GM18507 (cell line): ENCODE measurements around the gene GCFC2.
A peak's percentile ranks its signal among the peaks of the same experiment; 100 is the strongest.

Experiments used
- DNase-seq: peaks from one replicate; pipeline ENCODE4 v3.0.0; 2011; ENCODE audit warnings: low read depth; ENCODE audit not compliant: insufficient read length; ENCODE audit errors: extremely low spot score
- FAIRE-seq: peaks from 2 replicates; lab custom pipeline; 2011; peaks lifted over from hg19 to GRCh38; lab: Jason Lieb, UNC

GCFC2 gene

DNA sequence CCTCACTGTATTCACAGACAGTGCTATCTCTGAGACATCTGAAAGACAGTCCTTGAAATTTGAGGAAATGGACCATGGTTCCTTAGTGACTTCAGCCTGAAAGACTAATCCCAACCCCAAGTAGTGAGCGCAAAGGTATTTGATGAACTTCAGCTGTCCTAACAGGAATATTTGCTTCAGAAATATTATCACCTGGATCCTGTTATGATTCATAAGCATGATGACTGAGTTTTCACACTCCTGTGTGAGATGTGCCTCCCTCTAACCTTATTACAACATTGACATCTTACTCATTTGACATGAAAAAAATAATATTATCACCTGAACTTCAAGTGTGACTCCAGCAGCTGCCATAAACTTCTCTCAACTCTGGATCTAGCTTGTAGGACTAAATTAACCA is 75.8 kb downstream of the GCFC2 start:
- DNase-seq (no peak), FAIRE-seq (no peak)

DNA sequence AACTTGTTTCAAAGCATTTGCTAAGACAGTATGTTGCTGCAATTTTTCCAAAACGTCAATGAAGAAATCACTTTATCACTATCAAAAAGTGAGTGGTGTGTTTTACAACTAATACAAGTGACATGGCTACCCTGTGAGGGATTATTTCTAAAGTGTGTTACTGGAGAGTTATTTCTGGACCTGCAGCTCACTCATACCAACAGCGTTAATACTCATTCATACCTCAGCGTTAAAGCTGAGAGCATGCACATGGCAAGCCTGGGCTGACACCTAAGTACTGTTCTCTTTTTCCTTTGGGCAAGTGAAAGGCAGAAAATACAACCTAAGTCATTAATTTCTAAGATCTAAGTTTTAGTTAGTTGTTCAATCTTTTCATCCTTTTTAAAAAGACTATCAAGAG is 77.1 kb downstream of the GCFC2 start:
- FAIRE-seq = no peak
- DNase-seq = no peak

DNA sequence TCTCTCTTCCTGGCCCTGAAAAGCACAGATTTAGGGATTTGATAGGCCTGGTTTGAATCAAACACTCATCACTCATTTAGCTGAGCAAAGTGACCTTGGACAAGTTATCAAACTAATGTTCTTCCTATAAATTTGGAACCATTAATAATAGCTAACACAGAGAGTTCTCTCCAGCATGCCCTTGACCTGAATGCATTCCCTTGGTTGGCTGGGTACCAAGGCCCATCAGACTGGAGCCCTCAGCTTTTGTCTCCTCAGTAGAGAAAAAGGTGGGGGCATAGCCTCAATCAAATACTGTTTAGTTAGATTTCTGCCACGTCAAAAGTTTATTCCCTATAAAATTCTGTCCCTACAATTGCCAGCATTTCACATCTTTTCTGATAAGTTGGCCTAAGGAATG is 77.9 kb downstream of the GCFC2 start:
- DNase-seq (no peak), FAIRE-seq (no peak)

DNA sequence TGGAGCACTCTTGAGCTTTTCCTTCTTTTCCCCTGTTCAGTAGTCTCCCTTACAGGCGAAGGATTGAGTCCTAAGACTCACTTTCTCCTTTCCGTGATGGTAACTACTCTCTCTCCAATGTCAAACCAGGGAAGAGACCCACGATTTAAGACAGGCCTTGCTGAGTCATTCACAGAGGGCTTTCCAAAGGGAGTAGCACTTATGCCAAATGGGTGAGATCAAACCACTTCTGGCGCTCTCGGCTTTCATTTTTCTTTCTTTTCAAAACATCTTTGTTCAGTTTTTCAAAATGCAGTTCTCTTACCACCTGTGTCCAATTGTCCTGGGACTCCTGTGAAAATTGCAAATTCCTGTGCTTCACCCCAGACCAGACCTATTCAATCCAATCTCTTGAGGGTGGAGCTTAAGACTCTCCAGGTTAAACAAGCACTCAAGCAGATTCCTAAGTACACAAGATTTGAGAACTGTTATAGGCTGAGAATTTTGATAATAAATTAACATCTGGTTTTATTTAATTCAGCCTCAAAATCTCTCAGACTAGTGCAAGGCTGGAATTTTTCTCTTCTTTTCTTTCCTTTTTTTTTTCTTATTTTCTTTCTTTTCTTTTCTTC is 78.5 kb downstream of the GCFC2 start:
- FAIRE-seq = no peak
- no peak for DNase-seq

DNA sequence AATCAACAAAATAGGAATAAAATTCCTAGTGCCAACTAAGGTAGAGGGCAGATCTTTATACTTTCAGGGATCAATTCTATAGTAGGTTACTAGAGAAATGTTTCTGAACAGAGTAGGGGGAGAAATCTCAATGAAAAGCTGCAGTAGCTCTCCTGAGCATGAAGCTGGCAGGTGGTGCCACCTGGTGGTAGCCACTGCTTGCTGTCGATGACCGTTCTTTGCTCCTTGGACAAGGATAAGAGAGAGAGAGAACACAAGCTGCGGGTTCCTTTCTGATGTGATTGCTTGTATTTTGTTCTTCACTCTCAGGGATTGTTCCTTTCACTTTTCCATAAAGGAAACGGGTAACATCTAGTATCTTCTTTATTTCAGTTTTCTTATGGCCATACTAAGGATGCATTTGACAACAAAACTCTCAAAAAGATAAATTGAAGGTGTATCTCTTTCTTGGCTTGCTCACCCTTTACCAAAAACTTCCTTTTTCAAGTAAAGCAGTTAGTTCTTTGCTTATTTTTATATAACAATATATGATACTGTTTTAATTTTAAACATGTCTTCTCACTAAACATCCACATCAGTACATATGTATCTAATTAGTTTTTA is 82.7 kb downstream of the GCFC2 start:
- FAIRE-seq (peak; percentile 88), DNase-seq (no peak)

DNA sequence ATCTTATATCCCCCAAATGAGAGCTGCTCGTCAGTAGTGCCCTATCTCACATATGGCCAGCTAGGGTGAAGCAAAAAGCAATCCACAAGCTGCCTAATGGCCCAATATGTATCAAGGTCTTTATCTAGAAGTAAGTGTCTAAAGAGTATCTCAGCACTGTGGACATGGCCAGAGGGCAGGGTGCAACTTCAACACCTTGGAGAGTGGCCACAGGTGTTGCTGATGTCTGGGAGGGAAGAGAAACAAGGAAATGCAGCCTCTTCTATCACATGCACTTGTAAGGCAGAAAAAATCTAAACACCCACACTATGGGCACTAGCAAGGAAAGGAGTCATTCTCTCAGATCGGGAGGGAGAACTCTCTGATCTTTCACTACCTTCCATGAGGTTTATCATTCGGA is 87.8 kb downstream of the GCFC2 start:
- FAIRE-seq (no peak), DNase-seq (no peak)

DNA sequence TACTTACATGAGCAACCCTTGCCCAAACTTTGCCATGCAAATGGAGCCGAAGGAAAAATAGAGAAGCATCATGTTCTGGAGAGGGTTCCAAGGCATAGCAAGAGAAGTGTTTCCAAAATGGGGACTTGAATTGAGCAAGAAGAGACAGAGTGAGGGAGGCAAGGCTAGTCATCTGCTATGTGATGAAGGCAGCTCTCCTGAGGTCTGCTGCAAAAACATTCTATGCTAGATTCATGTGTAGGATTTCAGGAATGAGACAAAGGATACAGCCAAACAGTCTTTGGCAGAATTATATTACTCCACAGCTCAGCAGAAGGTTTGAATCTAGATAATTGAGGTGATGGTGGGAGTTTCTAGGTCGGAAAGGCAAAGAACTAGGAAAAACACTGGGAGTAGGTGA is 88.2 kb downstream of the GCFC2 start:
- no peak for FAIRE-seq
- DNase-seq = no peak

DNA sequence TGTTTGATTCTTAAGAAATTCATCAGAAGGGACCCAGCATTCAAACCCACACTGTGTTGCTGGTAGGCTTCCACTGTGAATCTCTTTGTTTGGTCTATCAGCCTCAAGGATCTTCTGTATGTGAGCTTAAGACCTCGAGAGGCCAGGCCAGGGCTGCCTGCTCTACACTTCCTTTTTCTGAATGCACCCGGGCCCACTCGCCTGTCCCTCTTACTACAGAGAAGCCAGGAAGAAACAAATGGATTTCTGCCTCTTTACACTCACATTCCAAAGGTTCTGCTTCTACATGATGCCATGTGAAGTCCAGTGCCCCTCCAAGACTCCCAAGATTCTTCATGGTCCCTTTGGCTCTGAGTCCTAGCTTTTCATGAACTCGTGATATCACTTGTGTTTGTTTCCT is 89.5 kb downstream of the GCFC2 start:
- no peak for FAIRE-seq
- no peak for DNase-seq

DNA sequence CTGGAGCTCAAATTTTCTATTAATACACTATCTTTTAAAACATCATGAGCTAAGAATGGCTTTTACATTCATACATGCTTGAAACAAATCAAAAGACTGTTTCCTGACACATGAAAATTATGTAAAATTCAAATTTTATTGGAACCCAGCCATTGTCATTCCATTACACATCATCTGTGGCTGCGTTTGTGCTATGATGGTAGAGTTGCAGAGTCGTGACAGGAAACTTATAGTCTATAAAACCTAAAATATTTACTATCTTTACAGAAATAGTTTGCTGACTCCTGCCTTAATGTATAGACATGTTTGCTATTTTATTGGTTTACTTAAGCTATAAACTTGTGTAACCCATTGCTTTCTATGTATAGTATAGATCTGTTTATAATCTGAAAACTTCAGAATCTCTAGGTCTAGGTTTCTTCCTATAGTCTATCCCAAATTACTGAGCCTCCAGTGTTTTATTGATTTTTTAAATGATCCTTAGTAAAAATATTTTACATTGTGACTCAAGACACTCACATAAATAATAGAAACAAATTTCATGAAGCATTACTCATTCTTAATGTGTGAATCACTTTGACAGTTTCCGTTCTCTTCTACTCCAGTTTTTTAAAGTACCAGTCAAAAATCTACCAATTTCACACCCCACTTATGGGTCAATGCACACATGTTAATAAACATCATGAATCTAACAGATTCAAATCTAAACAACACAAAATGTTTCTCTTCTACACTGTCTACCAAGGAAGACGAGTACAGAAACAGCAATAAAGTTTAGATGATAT is 90.6 kb downstream of the GCFC2 start:
- FAIRE-seq (no peak), DNase-seq (no peak)

DNA sequence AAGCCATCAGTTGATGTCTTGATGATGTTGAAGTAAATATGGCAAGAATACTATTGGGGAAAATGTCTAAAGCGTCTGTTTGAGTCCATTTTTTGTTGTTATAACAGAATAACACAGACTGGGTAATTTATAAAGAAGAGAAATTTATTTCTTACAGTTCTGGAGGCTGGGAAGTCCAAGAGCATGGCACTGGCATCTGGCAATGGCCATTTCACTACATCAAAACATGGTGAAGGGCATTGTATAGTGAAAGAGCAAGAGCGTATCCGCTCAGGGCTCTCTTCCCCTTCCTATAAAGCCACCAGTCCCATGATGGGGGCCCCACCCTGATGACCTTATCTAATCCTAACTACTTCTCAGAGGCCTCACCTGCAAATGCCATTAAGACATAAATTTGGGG is 93.8 kb downstream of the GCFC2 start:
- DNase-seq (no peak), FAIRE-seq (no peak)

DNA sequence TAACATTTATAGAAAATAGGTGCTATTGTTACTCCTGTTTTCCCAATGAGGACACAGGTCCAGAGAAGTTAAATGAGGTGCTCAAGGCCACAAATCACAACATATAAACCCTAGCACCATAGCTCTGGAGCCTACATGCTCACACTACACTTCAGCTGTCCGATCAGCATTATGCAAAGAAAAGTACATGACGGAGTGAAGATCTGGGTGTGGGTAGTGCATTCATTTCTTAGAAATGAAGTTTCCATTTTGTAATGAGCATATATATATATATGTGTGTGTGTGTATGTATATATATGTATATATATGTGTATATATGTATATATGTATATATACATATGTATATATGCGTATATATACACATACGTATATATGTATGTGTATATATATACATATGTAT is 94.3 kb downstream of the GCFC2 start:
- no peak for DNase-seq

DNA sequence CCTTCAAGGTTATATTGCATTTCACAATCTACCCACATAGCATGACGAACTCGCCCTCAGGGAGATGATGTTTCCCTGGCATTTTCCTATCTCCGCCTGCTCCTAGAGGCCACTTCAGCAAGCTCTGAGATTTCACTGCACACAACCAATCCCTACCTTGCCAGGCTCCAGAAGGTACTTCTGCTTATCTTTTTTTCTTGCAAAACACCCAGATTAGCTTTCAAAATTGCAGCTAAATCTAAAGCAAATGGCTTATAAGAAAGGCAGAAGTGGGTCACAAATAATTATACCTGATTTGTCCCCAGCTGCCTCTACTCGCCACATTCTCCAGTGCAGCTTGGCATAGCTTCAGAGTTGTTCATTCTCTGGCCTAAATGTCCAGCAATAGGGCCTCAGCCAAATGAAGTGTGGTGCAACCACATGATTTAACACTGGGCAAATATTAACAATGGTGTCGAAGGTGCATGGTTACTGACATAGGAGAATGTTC is 96.5 kb downstream of the GCFC2 start:
- DNase-seq (no peak), FAIRE-seq (no peak)

More for the DNA sequence above, 94.3 kb downstream of the GCFC2 start:
- no peak for FAIRE-seq

DNA sequence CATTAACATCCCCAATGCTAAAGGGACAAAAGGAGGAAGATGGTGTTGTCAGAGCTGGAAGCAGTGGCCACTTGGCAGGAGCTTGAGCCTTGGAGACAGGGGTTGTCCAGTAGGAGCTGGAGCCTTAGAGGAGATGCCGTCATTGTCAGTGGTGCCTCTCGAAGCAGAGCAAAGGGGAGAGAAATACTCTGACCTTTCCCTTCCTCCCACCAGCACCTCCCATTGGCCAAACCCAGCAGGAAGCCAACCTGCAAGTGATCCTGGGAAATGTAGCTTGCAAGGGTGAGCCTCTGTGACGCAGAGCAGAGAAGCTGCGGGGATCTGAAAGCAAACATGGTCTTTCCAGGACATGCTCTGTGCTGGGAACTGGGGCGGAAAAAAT is 97.9 kb downstream of the GCFC2 start:
- DNase-seq (no peak), FAIRE-seq (no peak)
